HG03139 (cell line): ENCODE measurements around the gene LRRC37A3.
"Not testable (repeated sequence)": the region's sequence is repeated elsewhere in the genome, so short reads cannot be mapped to it uniquely, and the experiment has no call there.

Experiments
- ATAC-seq: cut with Tn5 transposase; IDR thresholded peaks from one replicate; pipeline ENCODE4 v1.9.1; 2021; ENCODE audit not compliant: unreplicated experiment

Gene LRRC37A3

DNA sequence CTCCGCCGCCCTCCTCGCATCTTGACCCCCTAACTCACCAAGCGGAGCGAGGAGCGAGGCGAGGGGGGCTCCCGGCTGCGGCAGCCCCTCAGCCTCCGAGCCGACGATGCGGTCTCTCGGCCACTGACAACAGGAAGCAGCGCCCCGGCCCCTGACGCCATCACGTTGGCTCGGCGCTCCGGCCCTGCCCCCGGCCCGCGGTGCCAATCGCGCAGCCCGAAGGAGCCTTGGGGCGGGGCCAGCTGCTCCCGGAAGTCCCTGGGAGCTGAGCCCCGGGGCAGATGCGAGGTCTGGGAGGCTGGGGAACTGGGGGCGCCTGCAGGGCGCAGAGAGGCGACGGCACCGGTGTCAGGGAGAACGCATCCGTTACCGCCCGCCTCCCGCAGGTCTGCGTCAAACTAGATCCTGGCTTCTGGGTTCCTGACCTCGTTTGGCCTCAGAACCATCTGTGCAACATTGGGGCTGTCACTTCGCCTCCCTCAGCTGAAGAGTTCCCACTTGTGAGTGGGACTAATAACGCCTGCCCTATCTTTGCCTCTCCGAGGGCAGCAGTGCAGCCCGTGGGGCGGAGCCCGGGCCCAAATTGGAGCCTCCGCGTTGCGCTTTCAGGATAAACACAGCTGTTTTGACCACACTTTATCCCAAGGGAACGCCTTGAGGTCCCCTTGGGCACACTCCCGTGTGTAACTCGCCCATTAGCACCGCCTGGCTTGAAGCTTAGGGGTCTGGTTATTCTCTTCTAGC is 82.1 kb downstream of the LRRC37A3 start:
- ATAC-seq, result peak; percentile 95

DNA sequence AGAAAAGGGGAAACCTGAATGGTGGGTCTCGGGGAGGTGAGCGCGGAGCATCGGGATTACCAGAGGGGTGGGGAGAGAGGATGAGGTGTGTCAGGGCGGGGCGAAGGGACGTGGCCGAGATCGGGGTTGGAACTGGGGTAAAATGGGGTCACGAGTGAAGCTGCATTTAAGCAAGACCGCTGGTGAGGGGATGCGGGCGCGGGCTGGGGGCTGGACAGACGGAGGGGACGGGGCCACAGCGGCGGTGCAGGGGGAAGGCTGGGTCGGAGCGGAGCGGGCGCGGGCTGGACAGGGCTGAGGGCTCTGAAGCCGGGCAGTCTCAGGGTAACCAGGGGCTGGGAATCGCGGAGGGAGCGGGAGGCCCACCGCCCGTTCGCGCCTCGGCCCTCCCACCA is 82.7 kb downstream of the LRRC37A3 start:
- peak; percentile 34 for ATAC-seq

DNA sequence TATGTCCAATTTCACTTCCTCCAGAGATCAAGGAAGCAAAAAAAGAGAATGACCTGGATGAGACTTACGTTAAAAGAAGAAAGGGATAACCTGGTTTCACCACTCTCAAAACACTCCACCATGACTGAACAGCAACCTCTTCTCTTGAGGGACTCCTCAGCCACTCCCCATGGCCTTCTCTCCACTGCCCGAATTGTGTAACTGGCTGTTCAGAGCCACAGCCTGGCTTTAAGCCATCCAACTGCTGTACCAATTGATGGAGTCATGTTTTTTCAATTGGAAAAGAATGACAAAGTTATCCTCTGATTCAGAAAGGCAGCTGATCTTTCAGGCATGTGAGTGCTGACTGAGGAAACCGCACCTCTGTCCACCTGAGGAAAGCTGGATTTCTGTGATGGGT is 85.2 kb downstream of the LRRC37A3 start:
- not testable (repeated sequence) for ATAC-seq

DNA sequence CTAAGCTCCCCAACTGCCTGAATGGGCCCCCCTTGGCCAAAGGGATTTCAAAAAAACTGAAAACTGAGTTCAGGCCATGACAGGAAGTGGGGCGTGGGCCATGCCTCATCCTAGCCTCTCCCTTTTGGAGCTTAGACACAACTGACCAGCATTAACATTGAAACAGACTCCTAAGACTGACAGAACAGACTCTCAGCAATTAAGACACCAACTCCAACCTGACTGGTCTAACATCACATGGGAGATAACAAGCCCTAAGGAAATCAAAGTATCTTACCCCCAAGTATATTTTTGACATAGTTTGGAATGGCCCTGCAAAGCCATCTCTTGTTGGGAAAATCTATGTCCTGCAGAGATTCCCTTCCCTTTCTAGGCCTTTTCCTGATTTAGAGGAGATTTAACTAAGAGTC is 88.6 kb downstream of the LRRC37A3 start:
- ATAC-seq, result not testable (repeated sequence)

DNA sequence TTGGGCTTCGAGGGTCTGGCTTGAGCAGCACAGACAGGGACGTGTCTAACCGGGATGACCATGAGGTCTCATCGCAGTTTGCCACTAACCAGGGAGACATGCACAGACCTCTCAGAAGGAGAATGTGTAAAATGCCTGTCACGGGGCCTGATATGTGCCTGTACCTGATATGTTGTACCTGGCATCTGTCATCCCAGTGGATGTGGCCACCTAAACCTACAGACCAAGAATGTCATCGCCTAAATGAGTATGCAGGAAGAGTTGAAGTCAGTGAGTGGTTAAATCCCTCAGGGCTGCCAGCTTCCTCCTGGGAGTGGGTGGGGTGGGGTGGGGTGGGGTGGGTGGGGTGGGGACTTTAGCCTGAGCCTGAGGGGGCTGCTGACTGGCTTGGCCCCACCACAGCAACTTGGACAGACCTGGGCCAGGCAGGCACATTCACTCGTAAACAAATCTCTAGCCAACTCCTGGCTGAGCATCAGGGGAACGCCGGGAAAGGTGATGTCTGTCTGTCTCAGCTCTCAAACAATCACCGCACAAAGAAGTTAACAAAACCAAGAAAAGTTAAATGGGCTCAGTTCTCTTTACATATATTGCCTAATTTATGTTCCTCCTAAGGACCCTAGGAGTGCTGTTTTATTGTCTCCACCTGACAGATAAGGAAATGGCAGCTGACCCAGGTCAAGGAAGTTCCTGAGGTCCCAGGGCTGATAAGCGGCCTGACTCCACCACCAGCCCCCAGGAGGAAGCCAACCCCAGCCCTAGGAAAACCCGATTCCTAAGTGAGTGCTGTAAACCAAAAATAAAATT is 89.3 kb downstream of the LRRC37A3 start:
- ATAC-seq, result not testable (repeated sequence)

DNA sequence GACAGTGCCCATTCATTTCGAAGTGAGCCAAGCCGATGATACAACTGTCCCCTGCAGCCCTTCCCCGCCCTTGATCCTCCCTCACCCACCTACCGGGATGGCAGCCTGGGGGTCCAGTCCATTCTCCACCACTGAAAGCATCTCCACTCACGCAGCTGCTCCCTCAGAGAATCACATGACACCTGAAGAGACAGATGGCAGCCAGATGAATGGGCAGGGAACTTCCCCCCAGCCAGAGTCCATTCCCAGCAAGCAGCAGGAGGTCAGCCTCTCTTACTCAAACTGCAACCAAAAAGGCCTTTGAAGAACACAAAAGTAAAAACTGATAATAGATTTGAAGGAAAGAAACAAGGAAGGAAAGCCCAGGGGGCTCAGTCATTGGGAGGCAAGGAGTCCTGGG is 90.2 kb downstream of the LRRC37A3 start:
- not testable (repeated sequence) for ATAC-seq

DNA sequence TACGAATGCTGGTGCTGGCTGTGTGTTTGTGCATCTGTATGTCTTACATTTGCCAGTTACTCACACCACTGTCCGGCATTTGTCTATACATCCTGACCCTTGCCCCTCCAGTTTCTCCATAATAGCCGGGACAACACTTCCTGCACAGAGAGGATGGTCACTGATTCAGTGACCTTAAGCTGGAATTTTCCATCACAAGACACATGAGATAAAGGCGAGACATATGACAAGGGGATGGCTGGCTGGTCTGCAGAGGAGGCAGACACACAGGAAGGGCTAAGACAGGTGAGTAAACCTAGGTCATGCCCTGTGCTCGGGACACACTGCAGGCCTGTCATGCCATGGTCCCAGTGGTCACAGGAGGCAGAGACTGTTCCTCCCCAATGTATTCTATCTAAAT is 100.4 kb downstream of the LRRC37A3 start:
- ATAC-seq, result not testable (repeated sequence)

DNA sequence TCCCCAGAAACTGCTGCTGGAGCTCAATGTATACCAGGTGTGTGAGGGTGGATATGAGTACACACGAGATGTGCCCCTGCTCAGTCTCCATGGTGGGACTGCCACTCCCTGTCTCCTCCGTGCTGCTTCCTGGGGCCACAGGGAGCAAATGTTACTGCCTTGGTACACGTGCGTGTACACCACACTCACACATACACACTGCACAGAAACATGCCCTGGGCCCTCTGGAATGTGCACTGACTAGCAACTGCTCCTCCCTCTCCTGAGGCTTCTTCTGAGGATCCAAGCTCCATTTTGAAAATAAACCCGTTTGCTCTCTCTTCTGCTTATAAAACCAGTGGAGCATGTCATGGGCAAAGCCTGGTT is 103.5 kb downstream of the LRRC37A3 start:
- not testable (repeated sequence) for ATAC-seq

DNA sequence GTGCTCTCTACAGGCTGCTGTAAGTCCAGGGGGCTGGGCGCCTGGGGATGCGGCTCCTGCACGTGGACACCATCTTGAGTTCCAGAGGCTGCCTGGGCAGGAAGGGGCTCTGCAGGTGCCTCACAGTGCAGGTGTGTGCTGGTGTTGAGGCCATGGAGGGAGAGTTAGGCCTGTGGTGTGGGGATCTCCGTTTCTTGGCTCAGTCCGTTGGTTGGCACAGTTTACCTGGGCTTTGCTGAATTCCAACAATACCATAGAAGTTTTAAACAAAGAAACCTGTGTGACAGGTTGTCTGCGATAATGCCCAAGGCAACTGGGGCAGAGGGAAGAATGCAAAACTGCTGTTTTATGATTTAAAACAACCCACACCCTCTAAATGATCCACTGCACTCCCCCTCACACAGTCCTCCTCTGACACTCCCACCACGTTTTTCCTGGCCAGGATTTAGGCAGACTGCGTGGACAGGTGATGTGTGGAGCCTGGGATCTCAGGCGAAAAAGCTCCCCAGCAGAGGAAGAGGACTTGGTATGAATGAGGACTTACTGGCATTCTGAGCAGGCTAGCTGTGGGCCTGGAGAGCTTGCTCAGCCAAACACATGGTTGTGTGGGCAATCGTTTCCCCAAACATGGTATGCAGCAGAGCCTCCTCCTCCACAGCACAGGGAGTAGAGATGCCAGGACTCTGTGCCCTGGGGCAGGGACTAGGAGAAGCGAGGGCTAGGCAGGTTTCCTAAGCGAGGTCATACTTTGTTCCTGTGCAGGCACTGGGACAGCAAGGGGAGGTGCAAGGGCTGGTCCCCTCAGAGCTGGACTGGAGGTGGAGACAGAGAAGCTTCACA is 104.1 kb downstream of the LRRC37A3 start:
- not testable (repeated sequence) for ATAC-seq

DNA sequence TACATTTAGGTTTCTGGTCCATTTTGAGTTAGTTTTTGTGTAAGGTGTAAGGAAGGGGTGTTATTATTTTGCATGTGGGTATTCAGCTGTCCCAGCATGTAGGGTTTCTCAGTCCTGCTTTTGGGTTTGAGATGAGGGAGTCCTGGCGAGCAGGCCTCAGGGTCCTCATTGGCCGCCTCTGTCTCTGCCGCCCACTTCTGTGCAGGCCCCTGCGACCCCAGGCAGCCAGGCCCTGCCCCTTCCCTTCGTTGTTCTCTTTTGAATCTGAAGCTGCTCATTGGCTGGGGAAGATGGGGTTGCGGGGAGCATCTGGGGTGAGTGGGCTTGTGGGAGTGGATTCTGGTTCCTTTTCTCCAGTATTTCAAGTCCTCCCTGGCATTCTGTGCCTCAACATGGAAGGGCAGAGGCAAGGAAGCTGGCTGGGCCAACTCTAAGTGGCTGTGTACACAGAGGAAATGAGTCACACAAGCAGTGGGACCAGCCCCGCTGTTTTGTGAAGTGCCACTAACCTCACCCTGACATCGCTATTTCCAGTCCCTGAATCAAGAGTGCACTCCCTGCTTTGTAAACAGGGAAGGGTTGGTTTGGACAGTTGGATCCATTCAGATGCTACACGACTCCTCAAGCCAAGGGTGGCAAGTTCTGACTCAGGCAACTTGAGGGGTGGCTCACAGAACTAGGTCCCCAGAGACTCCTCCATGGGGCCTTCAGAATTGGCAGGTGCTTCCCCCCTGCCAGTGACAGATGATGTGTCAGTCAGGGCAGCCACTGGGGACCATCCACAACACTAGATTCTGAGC is 110.9 kb downstream of the LRRC37A3 start:
- peak; percentile 88 for ATAC-seq
